GM23338 (cell line): ENCODE data around the gene IQCF2. TPM values are rescaled to one million over a fixed set of nuclear protein-coding genes. Genes with fewer than 3 reads are reported as not detected.
"Not testable (repeated sequence)": the region's sequence is repeated elsewhere in the genome, so short reads cannot be mapped to it uniquely, and the experiment has no call there.

Experiments
- ATAC-seq: fragments of 200-7000 bp; cut with Tn5 transposase; 3 replicates; pipeline ENCODE4 v1.9.1; 2020
- DNase-seq: peaks from one replicate; pipeline ENCODE4 v3.0.0-alpha.2; 2015; ENCODE audit warnings: low spot score
- H2AFZ ChIP-seq: fragments of 200-600 bp; sonication (generic); 2 replicates; pipeline ENCODE4 v1.8.0; 2016; ENCODE audit warnings: antibody characterized with exemption, mild to moderate bottlenecking, moderate library complexity
- H3F3A ChIP-seq: fragments of 200-600 bp; sonication (generic); replicated peaks from 2 replicates; pipeline ENCODE4 v1.8.0; 2017; ENCODE audit warnings: antibody characterized with exemption, mixed run types, low read depth
- H3K27ac ChIP-seq: fragments of 200-600 bp; sonication (generic); 2 replicates; pipeline ENCODE4 v1.6.1; 2016; ENCODE audit warnings: low read depth
- H3K27me3 ChIP-seq: fragments of 200-600 bp; sonication (generic); 2 replicates; pipeline ENCODE4 v1.8.0; 2016; ENCODE audit warnings: mild to moderate bottlenecking, mixed run types, moderate library complexity; ENCODE audit not compliant: insufficient read depth
- H3K36me3 ChIP-seq: fragments of 200-600 bp; sonication (generic); 2 replicates; pipeline ENCODE4 v1.8.0; 2016; ENCODE audit warnings: mild to moderate bottlenecking; ENCODE audit not compliant: insufficient read depth
- H3K4me1 ChIP-seq: fragments of 200-600 bp; sonication (generic); 2 replicates; pipeline ENCODE4 v1.8.0; 2016; ENCODE audit warnings: mild to moderate bottlenecking, moderate library complexity; ENCODE audit not compliant: insufficient read depth
- H3K4me2 ChIP-seq: fragments of 200-600 bp; sonication (generic); 2 replicates; pipeline ENCODE4 v1.7.1; 2017; ENCODE audit warnings: mixed run types
- H3K4me3 ChIP-seq: fragments of 200-600 bp; sonication (generic); 2 replicates; pipeline ENCODE4 v1.6.1; 2016; ENCODE audit warnings: mixed run types
- H3K79me2 ChIP-seq: fragments of 200-600 bp; sonication (generic); replicated peaks from 2 replicates; pipeline ENCODE4 v1.8.0; 2017; ENCODE audit warnings: mild to moderate bottlenecking; ENCODE audit not compliant: insufficient read depth
- H3K9me2 ChIP-seq: fragments of 200-600 bp; sonication (generic); 2 replicates; pipeline ENCODE4 v1.8.0; 2017; ENCODE audit not compliant: insufficient read depth
- H4K20me1 ChIP-seq: fragments of 200-600 bp; sonication (generic); replicated peaks from 2 replicates; pipeline ENCODE4 v1.8.0; 2017; ENCODE audit warnings: mild to moderate bottlenecking; ENCODE audit not compliant: insufficient read depth
- H3K27ac Mint-ChIP-seq: 2 replicates; pipeline ENCODE4 v1.8.0; 2020; ENCODE audit warnings: inconsistent platforms, mild to moderate bottlenecking, moderate library complexity, mixed read lengths
- H3K27me3 Mint-ChIP-seq: 3 replicates; pipeline ENCODE4 v1.8.0; 2022; ENCODE audit warnings: low read depth, mild to moderate bottlenecking, moderate library complexity, mixed read lengths, inconsistent platforms; ENCODE audit not compliant: insufficient read depth, poor library complexity
- H3K36me3 Mint-ChIP-seq: 3 replicates; pipeline ENCODE4 v1.8.0; 2021; ENCODE audit warnings: low read depth, mild to moderate bottlenecking, inconsistent platforms, moderate library complexity, mixed read lengths
- H3K4me1 Mint-ChIP-seq: 3 replicates; pipeline ENCODE4 v1.8.0; 2020; ENCODE audit warnings: mild to moderate bottlenecking, inconsistent platforms, mixed read lengths
- H3K4me3 Mint-ChIP-seq: 3 replicates; pipeline ENCODE4 v1.8.0; 2021; ENCODE audit warnings: moderate library complexity, mild to moderate bottlenecking, inconsistent platforms, mixed read lengths
- H3K9me3 Mint-ChIP-seq: 3 replicates; pipeline ENCODE4 v1.8.0; 2020; ENCODE audit warnings: moderate library complexity, mild to moderate bottlenecking, inconsistent platforms, mixed read lengths
- CREB1 ChIP-seq: fragments of 250-450 bp; sonication (Bioruptor Pico); IDR thresholded peaks from 2 replicates; pipeline ENCODE4 v1.5.0; 2020; ENCODE audit warnings: low read depth, mild to moderate bottlenecking, moderate library complexity
- CTCF ChIP-seq, 2 experiments: fragments of 200-600 bp in 1 of 2; sonication (generic) in 1 of 2; conservative IDR thresholded peaks; 2 replicates each; pipeline versions ENCODE4 v1.5.1 to v1.6.1; 2016 to 2017; ENCODE audit warnings: antibody characterized with exemption in 2 of 2, low read depth in 2 of 2, mild to moderate bottlenecking in 2 of 2, moderate library complexity in 1 of 2
- EZH2 ChIP-seq: fragments of 200-600 bp; sonication (generic); IDR thresholded peaks from one replicate; pipeline ENCODE4 v1.8.0; 2017; ENCODE audit warnings: antibody characterized with exemption, mild to moderate bottlenecking, low read depth; ENCODE audit not compliant: unreplicated experiment
- EZH2phosphoT487 ChIP-seq: fragments of 200-600 bp; sonication (generic); IDR thresholded peaks from one replicate; pipeline ENCODE4 v1.8.1; 2018; ENCODE audit warnings: antibody characterized with exemption; ENCODE audit not compliant: unreplicated experiment
- NANOG ChIP-seq: IDR thresholded peaks from 2 replicates; pipeline ENCODE4 v1.6.1; 2016; ENCODE audit warnings: antibody characterized with exemption, borderline replicate concordance
- REST ChIP-seq: IDR thresholded peaks from one replicate; pipeline ENCODE4 v1.6.1; 2018; ENCODE audit warnings: antibody characterized with exemption; ENCODE audit not compliant: unreplicated experiment
- STAT1 ChIP-seq: IDR thresholded peaks from one replicate; pipeline ENCODE4 v1.6.1; 2016; ENCODE audit warnings: antibody characterized with exemption; ENCODE audit not compliant: unreplicated experiment
- polyA plus RNA-seq: library from polyadenylated mRNA; unstranded; fragments of >200 nt; fragmentation: Nextera tagmentation; extraction: Ambion mirVana; gene quantifications from 2 replicates; pipeline ENCODE4 v1.2.1, GENCODE V29; 2016
- total RNA-seq: library from RNA; depleted of rRNA; stranded (reverse); fragments of >200 nt; shearing (Covaris generic); gene quantifications from 2 replicates; pipeline ENCODE4 v1.2.3, GENCODE V29; 2014

The IQCF2 gene
- total and polyA plus RNA-seq, 2 experiments from 2014 or later, result not detected

- not testable (repeated sequence) for H3K27ac Mint-ChIP-seq, H3K36me3 ChIP-seq, H3K4me3 ChIP-seq, H3K36me3 Mint-ChIP-seq, H3K4me1 ChIP-seq, H3K27me3 Mint-ChIP-seq, DNase-seq, H3K9me2 ChIP-seq, ATAC-seq, H3K4me2 ChIP-seq, H2AFZ ChIP-seq, H3F3A ChIP-seq, H4K20me1 ChIP-seq, H3K27ac ChIP-seq, H3K79me2 ChIP-seq, H3K4me3 Mint-ChIP-seq, H3K27me3 ChIP-seq
- peaks cover 14% of the 10 kb centered on the region for H3K4me1 Mint-ChIP-seq
- peaks cover 26% of the 10 kb centered on the region for H3K9me3 Mint-ChIP-seq
These were observed 38.6 kb downstream of the IQCF2 start for GRCh38 chr3:51900043-51900442.

- H3K27ac ChIP-seq, H3K27me3 Mint-ChIP-seq, H4K20me1 ChIP-seq, H3K9me2 ChIP-seq, H3K4me1 Mint-ChIP-seq, ATAC-seq, H3F3A ChIP-seq, H3K36me3 ChIP-seq, H3K4me1 ChIP-seq, H3K79me2 ChIP-seq, H2AFZ ChIP-seq, H3K27ac Mint-ChIP-seq, H3K4me3 ChIP-seq, H3K4me3 Mint-ChIP-seq, H3K27me3 ChIP-seq, H3K4me2 ChIP-seq, DNase-seq: not testable (repeated sequence)
- Mint-ChIP-seq H3K9me3 (peaks cover 35% of the 10 kb centered on the region), H3K36me3 (peaks cover 12% of the 10 kb centered on the region; the same call in 2 of the 3 replicates)
These were observed 40.9 kb downstream of the IQCF2 start for GRCh38 chr3:51902361-51902760.

GRCh38 chr3:51904034-51904823 lies 42.8 kb downstream of the IQCF2 start:
- ATAC-seq (no peak), DNase-seq (no peak)
- H3K4me1 Mint-ChIP-seq, result peaks cover 9% of the 10 kb centered on the region; the same call in 2 of the 3 replicates
- H3K4me3 Mint-ChIP-seq, result no peak overlapping the region
- Histone ChIP-seq H4K20me1 (no peaks in the 10 kb centered on the region), H3K36me3 (no peaks in the 10 kb centered on the region; the same call in 1 of the 2 replicates), H2AFZ (no peak overlapping the region), H3K4me2 (no peak overlapping the region), H3K79me2 (no peaks in the 10 kb centered on the region), H3F3A (no peaks in the 10 kb centered on the region), H3K4me3 (no peak overlapping the region), H3K4me1 (peaks cover 7% of the 10 kb centered on the region; the same call in 1 of the 2 replicates), H3K9me2 (no peaks in the 10 kb centered on the region; the same call in 1 of the 2 replicates), H3K27ac (no peak overlapping the region), H3K27me3 (no peaks in the 10 kb centered on the region)
- peaks cover 44% of the 10 kb centered on the region for H3K9me3 Mint-ChIP-seq
- peaks cover 14% of the 10 kb centered on the region; the same call in 2 of the 3 replicates for H3K36me3 Mint-ChIP-seq
- no peak overlapping the region; the same call in 1 of the 2 replicates for H3K27ac Mint-ChIP-seq
- H3K27me3 Mint-ChIP-seq, result peaks cover 15% of the 10 kb centered on the region
- TF ChIP-seq EZH2 (no peak), EZH2phosphoT487 (no peak), STAT1 (no peak), CTCF (conservative IDR thresholded peaks at IDR 0.05; ENCODE audit: low read depth in 2 of 2) (no peak), CREB1 (no peak), NANOG (no peak), REST (no peak)
